ENCODE results near the gene JADE1. TPM values are rescaled to one million over a fixed set of nuclear protein-coding genes. Genes with fewer than 3 reads are reported as not detected.
A peak's percentile ranks its signal among the peaks of the same experiment; 100 is the strongest.

The JADE1 gene
- total and polyA plus RNA-seq, 3 donors from 2014 or later: 19.1 to 32.2 (median 28.9) TPM

DNA sequence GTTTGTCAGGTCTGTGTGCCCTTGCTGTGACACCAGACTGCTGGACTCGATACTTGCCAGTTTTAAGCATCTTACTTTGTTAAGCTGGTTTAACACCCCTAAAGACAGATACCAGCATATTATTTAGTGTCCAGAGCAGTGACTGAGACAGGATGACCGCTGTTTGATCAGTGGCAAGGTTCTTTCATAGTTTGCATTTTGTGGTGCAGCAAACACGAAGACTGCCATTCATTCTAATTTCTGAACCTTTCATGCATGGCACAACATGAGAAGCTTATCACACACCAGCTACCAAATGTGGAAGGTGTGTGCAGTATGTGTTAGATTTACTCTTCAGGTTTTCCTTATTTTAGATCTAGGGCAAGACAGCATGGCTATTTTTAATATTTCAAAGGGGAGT is 28.2 kb downstream of the JADE1 start:
- intact Hi-C loops (cut with DNase I; ENCODE audit: low total_unique reads): no loop called here
- peaks cover 5% of the 10 kb centered on the region for H3K4me1 ChIP-seq
- no peak for DNase-seq

GRCh38 chr4:128840711-128841318 is 31.3 kb downstream of the JADE1 start:
- H3K9me3 ChIP-seq: no peaks in the 10 kb centered on the region
- no peak for TF ChIP-seq POLR2A (IDR thresholded peaks at IDR 0.05)
- TF ChIP-seq, protein P1, sequence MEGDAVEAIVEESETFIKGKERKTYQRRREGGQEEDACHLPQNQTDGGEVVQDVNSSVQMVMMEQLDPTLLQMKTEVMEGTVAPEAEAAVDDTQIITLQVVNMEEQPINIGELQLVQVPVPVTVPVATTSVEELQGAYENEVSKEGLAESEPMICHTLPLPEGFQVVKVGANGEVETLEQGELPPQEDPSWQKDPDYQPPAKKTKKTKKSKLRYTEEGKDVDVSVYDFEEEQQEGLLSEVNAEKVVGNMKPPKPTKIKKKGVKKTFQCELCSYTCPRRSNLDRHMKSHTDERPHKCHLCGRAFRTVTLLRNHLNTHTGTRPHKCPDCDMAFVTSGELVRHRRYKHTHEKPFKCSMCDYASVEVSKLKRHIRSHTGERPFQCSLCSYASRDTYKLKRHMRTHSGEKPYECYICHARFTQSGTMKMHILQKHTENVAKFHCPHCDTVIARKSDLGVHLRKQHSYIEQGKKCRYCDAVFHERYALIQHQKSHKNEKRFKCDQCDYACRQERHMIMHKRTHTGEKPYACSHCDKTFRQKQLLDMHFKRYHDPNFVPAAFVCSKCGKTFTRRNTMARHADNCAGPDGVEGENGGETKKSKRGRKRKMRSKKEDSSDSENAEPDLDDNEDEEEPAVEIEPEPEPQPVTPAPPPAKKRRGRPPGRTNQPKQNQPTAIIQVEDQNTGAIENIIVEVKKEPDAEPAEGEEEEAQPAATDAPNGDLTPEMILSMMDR (IDR thresholded peaks at IDR 0.05): no peak
- no peaks in the 10 kb centered on the region for H3K36me3 ChIP-seq (ENCODE audit: low read depth, missing control alignments)
- peaks cover 28% of the 10 kb centered on the region for H3K4me1 ChIP-seq
- H3K4me3 ChIP-seq: no peak overlapping the region
- no peak overlapping the region for H3K27ac ChIP-seq
- intact Hi-C loops (cut with DNase I; ENCODE audit: low total_unique reads): no loop called here
- WGBS, 2 donors: 84 to 86% methylated on average over 2 of the region's 2 CpGs
- no peak for DNase-seq
- no peaks in the 10 kb centered on the region for H3K27me3 ChIP-seq

More for the DNA sequence above, 28.2 kb downstream of the JADE1 start:
- H3K27me3 ChIP-seq: no peaks in the 10 kb centered on the region
- 99 to 100% methylated on average over 3 of the region's 3 CpGs for WGBS, 2 donors
- H3K4me3 ChIP-seq: no peak overlapping the region
- H3K27ac ChIP-seq: no peak overlapping the region
- H3K36me3 ChIP-seq (ENCODE audit: low read depth, missing control alignments): no peaks in the 10 kb centered on the region
- TF ChIP-seq, protein P1 (IDR thresholded peaks at IDR 0.05): no peak
- TF ChIP-seq POLR2A (IDR thresholded peaks at IDR 0.05): no peak
- H3K9me3 ChIP-seq: no peaks in the 10 kb centered on the region

DNA sequence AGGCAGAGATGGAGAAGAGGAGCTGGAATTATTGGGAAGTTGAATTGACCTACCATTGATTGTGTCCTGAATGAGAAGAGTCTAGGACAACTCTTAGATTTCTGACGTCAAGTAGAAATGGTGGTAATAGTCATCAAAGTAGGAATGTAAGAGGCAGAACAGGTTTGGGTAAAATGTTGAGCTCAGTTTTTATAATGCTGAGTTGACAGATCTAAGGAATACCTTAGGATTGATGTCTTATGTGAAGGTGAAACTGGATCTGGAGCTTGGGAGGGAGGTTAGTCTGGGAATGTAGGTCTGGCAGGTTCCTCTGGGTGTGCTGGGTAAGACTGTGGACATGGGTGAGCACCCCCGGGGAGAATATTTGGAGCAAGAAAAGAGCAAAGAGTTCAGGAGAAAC is 31.9 kb downstream of the JADE1 start:
- Histone ChIP-seq H3K27me3 (no peaks in the 10 kb centered on the region), H3K4me1 (peaks cover 33% of the 10 kb centered on the region), H3K4me3 (no peak overlapping the region), H3K36me3 (ENCODE audit: low read depth, missing control alignments) (no peaks in the 10 kb centered on the region), H3K27ac (no peak overlapping the region), H3K9me3 (no peaks in the 10 kb centered on the region)
- intact Hi-C loops (cut with DNase I; ENCODE audit: low total_unique reads): no loop called here
- DNase-seq: no peak
- 90 to 92% methylated on average over 2 of the region's 2 CpGs for WGBS, 2 donors
- TF ChIP-seq, protein P1 (IDR thresholded peaks at IDR 0.05): no peak
- no peak for TF ChIP-seq POLR2A (IDR thresholded peaks at IDR 0.05)

- no peak overlapping the region for H3K4me3 ChIP-seq
Measured at GRCh38 chr4:128844931-128845330, 35.4 kb downstream of the JADE1 start.

More at GRCh38 chr4:128844931-128845330, 35.4 kb downstream of the JADE1 start:
- no peaks in the 10 kb centered on the region for H3K27me3 ChIP-seq
- peak; percentile 87 for DNase-seq
- H3K36me3 ChIP-seq (ENCODE audit: low read depth, missing control alignments): no peaks in the 10 kb centered on the region
- intact Hi-C loops (cut with DNase I; ENCODE audit: low total_unique reads): no loop called here
- TF ChIP-seq, protein P1 (IDR thresholded peaks at IDR 0.05): no peak
- no peak for TF ChIP-seq POLR2A (IDR thresholded peaks at IDR 0.05)
- WGBS, 2 donors: 31 to 46% methylated on average over 4 of the region's 4 CpGs
- peaks cover 35% of the 10 kb centered on the region for H3K4me1 ChIP-seq
- peak overlapping the region in 1 of 2 donors; percentile 79 for H3K27ac ChIP-seq
- no peaks in the 10 kb centered on the region for H3K9me3 ChIP-seq

Data from testis (tissue), 3 donors.